GM18870 (cell line): Measurements from ENCODE around the gene LTB.
"Not testable (repeated sequence)": the region's sequence is repeated elsewhere in the genome, so short reads cannot be mapped to it uniquely, and the experiment has no call there.

Experiments
- ATAC-seq: cut with Tn5 transposase; IDR thresholded peaks from one replicate; pipeline ENCODE4 v1.9.1; 2021; ENCODE audit warnings: moderate library complexity; ENCODE audit not compliant: unreplicated experiment

LTB gene

DNA sequence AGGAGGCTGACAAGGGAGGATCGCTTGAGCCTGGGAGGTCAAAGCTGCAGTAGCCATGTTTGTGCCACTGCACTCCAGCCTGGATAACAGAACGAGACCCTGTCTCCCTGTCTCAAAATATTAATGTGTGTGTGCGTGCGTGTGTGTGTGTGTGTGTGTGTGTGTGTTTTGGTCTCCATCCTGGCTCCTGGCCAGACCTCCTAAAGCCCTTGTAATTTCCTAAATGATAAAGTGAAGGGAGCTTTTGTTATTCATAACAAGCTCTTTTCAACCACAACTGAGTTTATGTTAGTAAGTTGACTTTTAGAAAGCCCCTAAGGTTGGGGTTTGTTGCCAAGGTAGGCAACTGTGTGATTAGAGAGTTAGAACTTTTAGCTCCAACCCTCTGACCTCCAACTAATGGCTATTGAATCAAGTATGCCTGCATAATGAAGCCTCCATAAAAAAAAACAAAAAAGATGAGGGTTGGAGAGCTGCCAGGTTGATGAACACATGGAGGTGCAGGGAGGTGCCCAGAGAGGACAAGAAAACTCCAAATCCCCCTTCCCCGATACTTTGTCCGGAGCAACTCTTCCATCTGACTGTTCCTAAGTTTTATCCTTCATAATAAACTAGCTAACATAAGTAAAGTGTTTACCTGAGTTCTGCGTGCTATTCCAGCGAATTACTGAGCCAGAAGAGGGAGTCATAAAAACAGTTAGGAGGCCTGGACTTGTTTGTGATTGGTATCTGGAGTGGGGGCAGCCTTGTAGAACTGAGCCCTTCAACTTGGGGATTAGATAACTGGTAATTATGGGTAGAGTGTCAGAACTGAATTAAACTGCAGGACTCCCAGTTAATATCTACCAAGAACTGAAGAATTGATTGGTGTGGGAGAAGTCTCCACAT, 27.5 kb upstream of the LTB start:
- no peak for ATAC-seq

DNA sequence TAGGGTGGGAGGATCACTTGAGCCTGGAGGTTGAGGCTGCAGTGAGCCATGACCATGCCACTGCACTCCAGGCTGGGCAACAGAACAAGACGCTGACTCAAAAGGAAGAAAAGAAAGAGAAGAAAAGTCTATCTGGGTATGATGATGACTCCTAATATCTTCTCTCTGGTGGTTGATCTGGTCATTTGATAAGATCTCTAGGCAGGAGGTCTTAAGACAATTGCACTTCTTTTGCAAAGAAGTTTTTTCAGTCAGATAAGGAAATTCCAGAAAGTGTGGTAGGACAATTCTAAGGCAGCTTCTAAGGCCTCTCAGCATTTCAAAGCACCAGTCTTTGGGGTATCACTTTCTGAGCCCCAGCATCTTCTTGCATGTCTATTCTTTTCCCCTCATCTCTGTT, 25.1 kb upstream of the LTB start:
- no peak for ATAC-seq

DNA sequence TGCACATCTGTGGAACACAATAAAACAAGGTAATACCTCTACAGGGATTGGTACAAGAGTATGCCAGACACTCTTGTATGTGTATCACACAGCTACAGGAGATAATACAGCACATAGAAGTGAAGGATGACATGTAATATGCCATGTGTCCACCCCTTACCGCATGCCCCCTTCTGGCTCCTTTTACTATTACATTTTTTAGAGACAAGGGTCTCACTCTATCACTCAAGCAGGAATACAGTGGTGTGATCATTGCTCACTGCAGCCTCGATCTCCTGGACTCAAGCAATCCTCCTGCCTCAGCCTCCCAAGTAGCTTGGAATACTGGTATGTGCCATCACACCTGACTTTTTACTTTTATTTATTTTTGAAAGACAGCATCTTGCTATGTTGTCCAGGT, 14.8 kb upstream of the LTB start:
- no peak for ATAC-seq

DNA sequence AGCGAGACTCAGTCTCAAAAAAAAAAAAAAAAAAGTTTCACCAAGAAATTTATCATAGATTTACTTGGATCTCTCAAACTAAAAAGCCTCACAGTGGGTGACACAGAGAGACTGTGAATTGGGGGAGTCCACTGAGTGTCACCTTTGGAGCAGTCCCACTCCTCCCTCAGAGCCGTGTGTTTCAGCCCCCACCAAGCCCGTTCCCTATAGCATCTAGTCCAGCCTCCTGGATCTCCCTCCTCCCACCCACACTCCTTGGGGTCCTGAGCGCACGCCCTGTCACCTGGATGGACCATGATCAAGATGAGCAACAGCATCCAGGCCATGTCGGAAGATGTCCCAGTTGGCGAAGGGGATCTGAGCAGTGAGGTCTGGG, 10.2 kb upstream of the LTB start:
- ATAC-seq = no peak

DNA sequence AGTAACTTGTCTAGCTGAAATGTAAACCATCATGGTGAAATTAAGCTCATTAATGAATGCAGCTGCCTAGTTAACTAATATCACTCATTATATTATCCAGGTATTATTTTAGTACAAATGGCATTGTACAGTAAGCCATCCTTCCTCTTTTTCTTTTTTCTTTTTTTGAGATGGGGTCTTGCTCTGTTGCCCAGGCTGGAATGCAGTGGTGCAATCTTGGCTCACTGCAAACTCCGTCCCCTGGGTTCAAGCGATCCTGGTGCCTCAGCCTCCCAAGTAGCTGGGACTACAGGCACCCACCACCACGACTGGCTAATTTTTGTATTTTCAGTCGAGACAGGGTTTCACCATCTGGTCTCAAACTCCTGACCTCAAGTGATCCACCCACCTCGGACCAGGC, 8.5 kb upstream of the LTB start:
- ATAC-seq = not testable (repeated sequence)

DNA sequence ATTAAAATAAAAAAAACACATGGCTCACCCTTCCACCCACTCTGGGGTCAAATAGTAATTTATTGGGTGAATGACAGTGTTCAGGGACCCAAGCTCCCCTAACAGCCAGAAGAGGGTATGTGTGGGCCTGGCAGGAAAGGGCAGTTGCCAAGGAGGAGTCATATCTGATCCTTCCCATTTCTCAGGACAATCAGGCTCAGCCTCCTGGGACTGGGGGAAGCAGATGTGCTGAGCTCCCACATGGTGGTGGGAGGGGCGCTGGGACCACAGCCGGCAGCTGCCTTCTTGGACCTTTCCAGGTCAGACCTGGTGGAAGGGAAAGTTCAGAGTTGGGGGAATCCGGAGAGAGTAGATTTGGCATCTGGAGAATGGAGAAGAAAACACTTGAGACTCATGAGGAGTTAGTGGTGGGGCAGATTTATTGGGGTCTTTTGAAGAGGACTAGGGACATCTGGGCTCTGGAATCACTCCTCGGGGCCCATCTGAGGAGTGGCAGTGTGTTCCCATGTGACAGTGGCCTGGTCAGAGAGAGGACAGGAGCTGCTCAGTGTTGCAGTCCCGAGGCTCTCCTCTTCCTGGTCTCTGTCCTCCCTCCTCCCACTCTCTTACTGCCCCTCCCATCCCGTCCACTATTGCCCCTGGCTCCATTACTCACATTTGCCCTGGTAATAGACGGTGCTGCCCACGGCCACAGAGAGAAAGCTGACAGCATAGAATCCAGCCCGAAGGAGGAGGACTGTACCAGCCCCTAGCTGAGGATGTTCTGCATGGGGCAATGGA, 6.8 kb upstream of the LTB start:
- ATAC-seq = no peak

DNA sequence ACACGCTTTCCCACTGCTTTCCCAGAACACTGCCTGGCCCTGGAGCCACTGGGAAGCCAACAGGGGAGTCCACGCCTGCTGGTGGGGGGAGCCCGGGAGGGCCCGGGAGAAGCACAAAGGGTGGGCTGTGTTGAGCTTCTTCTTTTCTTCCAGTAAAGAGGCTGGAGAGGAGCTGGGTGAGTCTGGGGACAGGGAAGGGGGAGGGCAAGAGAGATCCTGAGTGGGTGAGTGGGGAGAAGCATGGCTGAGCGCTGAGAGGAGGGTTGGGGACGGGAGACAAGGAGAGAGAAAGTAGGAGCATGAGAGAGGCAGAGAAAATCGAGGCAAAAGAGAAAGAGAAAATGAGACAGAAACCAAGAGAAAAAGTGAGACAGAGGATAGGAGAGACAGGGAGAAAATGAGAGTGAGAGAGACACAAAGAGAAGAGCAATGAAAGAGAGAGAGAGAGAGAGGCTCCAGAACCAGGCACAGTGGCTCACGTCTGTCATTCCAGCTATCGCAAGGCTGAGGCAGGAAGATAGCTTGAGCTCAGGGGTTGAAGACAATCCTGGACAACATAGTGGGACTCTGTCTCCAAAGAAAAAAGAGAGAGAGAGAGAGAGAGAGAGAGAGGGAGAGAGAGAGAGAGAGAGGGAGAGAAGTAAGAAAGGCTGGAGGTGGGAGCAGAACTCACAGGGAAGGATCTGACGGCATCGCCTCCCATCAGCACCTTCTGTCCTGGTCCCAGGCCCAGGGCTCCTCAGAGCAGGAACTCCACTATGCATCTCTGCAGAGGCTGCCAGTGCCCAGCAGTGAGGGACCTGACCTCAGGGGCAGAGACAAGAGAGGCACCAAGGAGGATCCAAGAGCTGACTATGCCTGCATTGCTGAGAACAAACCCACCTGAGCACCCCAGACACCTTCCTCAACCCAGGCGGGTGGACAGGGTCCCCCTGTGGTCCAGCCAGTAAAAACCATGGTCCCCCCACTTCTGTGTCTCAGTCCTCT, 5.9 kb upstream of the LTB start:
- ATAC-seq = no peak

DNA sequence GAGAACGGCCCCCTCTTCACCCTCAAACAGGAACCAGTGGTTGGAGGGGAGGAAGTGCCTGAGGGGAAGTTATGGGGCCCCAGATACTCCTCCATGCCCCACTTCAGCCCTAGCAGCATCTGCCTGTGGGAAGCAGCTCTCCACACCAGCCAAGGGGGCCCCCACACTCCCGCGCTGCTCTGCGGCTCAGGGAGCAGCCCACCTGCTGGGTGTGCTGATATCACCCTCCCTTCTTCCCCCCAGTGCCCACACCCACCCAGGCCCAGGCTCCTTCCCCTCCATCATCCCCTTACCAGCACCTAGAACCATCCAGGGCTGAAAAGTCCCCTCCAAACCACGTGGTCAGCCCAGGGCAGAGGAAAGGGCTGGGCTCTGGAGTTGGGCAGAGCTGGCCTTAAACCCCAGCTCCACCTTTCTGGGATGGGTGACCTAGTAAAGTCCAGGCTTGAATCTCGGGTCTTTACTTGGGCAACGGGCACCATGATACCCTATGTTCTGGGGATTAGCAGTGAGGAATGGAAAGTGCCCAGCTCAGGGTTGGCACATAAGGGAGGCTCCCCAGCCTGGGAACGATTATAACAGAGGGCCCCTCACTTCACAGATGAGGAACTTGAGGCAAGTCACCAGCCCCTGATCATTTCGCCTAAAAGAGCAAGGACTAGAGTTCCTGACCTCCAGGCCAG, 4.5 kb upstream of the LTB start:
- ATAC-seq = no peak

DNA sequence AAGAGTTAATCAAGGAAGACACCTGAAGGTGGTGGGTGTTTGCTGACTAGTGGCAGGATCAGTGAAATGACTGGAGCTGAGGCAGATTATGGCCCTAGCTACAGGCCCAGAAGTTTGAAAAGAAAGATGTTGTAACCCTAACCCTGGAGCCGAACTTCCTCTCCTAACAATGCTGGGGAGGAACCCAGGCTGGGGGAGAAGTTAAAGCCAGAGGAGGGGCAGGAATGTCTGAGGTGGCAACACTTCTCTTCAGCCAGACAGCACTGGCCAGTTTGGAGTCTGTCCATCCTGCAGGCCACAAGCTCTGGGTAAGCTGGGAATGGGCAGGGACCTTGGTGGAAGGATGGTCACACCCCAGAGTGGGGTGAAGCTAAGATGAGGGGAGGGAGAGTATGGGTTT, 3.8 kb upstream of the LTB start, which contains the start of gene LST1:
Gene LST1, plus strand, starts transcription at position 270 of the 400 bp plus-strand sequence. CDS start 1,023 bp downstream, outside the sequence.
- no peak for ATAC-seq

DNA sequence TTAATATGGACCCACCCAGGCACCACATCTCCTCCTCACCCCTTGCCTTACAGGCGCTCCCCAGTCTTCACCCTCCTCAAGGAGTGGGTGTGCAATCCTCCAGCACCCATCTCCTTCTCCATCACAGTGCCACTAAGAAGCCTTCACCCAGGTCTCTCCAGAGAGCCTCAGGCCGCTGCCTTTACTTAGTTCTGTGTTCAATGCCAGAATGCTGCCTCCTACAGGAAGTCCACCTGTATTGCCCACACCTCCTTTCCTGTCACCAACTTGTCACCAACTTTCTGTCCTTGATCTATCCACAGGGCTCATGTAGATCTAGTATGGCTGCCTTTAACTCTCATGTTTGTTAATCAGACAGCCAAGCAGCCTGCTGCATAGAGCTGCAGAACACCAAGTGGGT, 3.3 kb upstream of the LTB start:
- ATAC-seq = no peak

DNA sequence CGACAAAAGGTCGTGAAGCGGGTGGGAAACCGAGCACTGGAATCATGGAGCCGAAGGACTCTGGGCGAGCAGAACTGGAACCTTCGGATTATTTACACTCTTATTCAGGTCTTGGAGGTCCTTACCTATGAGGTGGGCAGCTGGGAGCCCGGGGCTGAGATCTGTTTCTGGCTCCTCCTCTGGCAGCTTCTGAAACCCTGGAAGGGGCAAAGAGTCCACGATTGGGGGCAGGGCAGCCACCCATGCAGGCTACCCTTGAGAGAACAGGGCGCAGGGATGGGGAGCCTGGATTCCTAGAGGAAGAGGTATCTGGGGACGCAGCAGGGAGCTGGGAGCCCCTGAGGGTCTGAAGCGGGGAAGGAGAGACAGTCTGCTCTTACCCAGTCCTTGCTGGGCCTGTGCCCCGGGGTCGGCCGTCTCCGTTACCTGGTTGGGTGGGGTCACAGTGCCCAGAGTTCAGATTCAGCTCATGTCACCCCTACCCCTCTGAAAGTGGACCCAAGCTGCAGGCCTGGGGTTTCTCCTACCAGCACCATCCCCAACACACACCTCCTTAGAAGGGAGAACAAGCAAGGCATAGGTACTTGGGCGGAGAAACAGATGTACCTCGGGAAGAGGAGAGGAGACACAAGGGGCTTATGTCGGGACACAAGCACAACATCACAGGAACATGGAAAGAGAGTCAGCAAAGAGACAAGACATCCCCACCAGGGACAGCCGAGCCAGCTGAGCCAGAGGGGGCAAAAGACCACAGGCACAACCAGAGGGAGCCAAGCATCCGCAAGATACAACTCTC, 592 bp downstream of the LTB start:
- no peak for ATAC-seq

DNA sequence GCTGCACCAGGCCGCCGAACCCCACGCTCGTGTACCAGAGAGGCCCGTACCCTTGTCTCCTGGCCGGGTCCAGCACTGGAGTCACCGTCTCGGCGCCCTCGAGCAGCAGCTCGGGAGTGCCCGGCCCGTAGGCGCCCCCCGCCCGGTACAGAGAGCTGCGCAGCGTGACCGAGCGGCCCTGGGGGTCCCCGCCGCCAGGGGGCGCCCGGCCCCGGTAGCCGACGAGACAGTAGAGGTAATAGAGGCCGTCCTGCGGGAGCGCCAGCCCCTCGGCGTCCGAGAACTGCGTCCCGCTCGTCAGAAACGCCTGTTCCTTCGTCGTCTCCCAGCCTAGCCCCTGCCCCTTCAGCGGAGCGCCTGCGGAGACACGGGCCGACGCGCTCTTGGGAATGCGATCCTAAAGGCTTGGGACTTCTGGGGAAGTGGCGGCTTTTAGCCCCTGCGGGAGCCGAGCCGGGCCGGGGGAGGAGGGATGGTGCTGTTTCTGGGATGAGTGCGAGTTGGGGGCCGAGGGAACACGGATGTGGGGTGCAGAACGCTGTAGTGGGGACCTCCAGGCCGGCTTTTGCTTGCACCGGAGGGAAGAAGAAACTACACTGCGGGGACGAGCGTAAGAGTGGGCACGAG, 1.3 kb downstream of the LTB start:
- no peak for ATAC-seq

DNA sequence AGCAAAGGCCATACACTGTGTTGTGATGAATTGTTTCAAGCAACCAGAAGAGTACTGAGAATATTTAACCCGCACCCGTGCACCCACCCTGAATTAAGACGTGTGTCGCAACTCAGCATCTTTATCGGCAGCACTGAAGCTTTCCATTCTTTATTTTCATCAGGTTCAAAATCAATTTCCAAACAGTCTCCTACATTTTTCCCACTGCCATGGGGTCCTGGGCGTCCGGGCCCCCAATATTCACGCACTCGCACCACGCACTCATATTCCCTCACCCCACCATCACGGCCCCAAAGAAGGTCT, 1.8 kb downstream of the LTB start:
- ATAC-seq = no peak

DNA sequence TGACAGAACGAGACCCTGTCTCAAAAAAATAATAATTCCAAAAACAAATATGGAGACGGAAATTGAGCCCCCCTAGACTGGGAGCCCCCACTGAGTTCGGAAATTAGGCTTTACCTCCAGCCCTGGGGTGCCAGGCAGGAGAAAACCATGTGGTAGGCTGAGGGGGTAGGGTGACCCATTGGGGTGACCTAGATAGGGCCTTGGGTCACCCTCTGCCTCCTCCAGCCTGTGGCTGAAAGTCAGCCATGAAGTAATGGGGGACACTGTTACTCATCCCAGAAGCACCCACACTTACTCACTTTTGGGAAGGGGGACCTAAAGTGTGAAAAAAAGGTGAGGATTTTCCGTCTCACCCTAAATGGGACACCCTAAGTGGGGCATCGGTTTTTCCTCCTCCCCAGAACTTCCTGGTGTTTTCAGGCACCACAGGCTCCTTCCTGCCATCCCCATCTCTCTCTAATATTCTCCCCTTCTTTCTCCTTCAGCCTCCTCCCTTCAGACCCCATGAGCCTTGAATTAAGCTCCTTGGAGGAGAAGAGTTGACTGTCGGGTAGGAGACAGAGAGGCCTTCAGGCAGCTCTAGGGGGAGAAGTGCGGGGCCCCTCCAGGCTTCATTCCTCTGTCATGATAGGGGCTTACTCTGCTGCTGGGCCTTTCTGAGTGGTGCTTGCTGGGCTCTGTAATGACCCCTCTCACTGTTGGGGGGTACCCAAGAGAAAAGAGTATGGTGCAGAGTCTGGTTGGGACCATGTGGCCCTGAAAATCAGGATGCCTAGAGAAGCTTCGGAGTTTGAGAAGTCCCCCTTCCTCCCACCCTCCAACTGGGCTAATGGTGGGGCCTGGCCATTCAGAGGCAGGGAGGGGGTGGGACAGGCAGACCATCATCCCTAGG, 2.4 kb downstream of the LTB start:
- no peak for ATAC-seq

DNA sequence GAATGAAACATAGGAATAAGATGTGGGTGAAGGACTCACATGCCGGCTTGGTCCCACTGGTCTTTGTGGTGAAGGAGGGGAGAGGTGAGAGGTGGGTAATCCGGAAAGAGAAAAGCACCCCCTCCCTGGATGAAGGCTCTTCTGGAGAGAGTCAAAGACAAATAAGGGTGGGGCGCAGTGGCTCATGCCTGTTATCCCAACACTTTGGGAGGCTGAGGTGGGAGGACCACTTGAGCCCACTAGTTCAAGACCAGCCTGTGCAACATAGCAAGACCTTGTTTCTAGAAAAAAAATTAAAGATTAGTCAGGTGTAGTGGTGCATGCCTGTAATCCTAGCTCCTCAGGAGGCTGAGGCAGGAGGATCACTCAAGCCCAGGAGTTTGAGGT, 3.1 kb downstream of the LTB start:
- no peak for ATAC-seq

DNA sequence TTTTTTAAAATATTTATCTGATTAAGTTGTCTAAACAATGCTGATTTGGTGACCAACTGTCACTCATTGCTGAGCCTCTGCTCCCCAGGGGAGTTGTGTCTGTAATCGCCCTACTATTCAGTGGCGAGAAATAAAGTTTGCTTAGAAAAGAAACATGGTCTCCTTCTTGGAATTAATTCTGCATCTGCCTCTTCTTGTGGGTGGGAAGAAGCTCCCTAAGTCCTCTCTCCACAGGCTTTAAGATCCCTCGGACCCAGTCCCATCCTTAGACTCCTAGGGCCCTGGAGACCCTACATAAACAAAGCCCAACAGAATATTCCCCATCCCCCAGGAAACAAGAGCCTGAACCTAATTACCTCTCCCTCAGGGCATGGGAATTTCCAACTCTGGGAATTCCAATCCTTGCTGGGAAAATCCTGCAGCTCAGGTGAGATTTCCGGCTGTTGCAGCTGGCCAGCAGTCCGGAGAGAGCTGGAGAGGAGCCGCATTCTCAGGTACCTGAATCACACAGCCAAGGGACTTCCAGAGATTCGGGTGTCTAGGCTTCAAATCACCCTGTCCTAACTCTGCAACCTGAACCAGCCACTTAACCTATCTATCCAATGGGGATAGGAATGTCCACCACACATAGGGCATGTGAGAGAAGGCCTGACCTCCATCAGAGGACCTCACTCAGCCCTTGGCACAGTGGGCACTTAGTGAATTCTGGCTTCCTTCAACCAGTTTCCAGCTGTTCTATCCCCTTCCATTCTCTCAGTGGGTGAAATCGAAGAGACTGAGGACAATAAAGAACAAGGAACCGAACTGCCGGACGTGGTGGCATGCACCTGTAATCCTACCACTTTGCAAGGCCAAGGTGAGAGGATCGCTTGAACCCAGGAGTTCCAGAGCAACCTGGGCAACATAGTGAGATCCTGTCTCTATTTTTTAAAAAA, 3.8 kb downstream of the LTB start:
- no peak for ATAC-seq

DNA sequence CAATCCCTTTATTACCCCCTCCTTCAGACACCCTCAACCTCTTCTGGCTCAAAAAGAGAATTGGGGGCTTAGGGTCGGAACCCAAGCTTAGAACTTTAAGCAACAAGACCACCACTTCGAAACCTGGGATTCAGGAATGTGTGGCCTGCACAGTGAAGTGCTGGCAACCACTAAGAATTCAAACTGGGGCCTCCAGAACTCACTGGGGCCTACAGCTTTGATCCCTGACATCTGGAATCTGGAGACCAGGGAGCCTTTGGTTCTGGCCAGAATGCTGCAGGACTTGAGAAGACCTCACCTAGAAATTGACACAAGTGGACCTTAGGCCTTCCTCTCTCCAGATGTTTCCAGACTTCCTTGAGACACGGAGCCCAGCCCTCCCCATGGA, 4.7 kb downstream of the LTB start:
- no peak for ATAC-seq
